H1 (cell line): ENCODE results near the gene MTX1. TPM values are rescaled to one million over a fixed set of nuclear protein-coding genes. Genes with fewer than 3 reads are reported as not detected.

Experiments used
- CHD1 ChIP-seq: IDR thresholded peaks from 2 replicates; pipeline ENCODE4 v1.6.1; 2012; ENCODE audit warnings: low read depth, low read length, improper control_type of control experiment
- KDM5A ChIP-seq: fragments of 200-600 bp; IDR thresholded peaks from 2 replicates; pipeline ENCODE4 v1.7.1; 2012; ENCODE audit warnings: mild to moderate bottlenecking, low read length, inconsistent platforms, mixed read lengths
- MAX ChIP-seq: IDR thresholded peaks from 2 replicates; pipeline ENCODE4 v1.6.1; 2012; ENCODE audit warnings: inconsistent platforms
- RNF2 ChIP-seq: fragments of 200-900, 300-1000 bp; sonication (generic); IDR thresholded peaks from 2 replicates; pipeline ENCODE4 v1.7.1; 2016; ENCODE audit warnings: borderline replicate concordance, low read depth, mild to moderate bottlenecking, antibody characterized with exemption, low read length; ENCODE audit not compliant: poor library complexity, severe bottlenecking; ENCODE audit errors: missing control alignments
- SIRT6 ChIP-seq: IDR thresholded peaks from one replicate; pipeline ENCODE4 v1.7.1; 2012; ENCODE audit warnings: low read length, inconsistent platforms
- polyA plus RNA-seq, 7 experiments: library from polyadenylated mRNA; depleted of rRNA in 3 of 7; stranded (reverse) in 5 of 7; unstranded in 2 of 7; fragments of >200 nt in 5 of 7; fragments of 200-250 nt in 2 of 7; gene quantifications; 1 replicate in 5 of 7; 2 replicates in 1 of 7; 4 replicates in 1 of 7; pipeline versions ENCODE4 v1.2.1 to v1.2.3, GENCODE V29; 2011 to 2013; ENCODE audit warnings: missing spikeins in 2 of 7, mixed read lengths in 2 of 7
- total RNA-seq: library from RNA; stranded (reverse); fragmentation: NEBNext Ultra II Directional; extraction: Animal tissue kit (Norgen Biotek cat#: 25700); gene quantifications from 2 replicates; pipeline ENCODE4 v1.2.1, GENCODE V29; 2021

The MTX1 gene
- total and polyA plus RNA-seq, 2 of the 8 experiments (the other 6 are each of a cell fraction or from before 2014, with no cell fraction given): 47.9 to 131 TPM

- TF ChIP-seq RNF2 (no peak), MAX (no peak), KDM5A (no peak), CHD1 (no peak), SIRT6 (no peak)
Measured at GRCh38 chr1:155198547-155198906, 10.0 kb upstream of the MTX1 start (continued).
